ENCODE measurements around the gene GPC5.

The GPC5 gene

GRCh38 chr13:92307752-92308151 lies 909.3 kb downstream of the GPC5 start:
- H3K36me3 Mint-ChIP-seq (ENCODE audit: low read depth): no peaks in the 10 kb centered on the region
- ATAC-seq (no peak), DNase-seq (no peak)
- no peaks in the 10 kb centered on the region for H3K27me3 Mint-ChIP-seq
- H3K9me3 Mint-ChIP-seq: peaks cover 10% of the 10 kb centered on the region
- H3K27ac Mint-ChIP-seq: no peak overlapping the region
- no peaks in the 10 kb centered on the region for H3K4me1 Mint-ChIP-seq
- H3K4me3 Mint-ChIP-seq: no peak overlapping the region

DNA sequence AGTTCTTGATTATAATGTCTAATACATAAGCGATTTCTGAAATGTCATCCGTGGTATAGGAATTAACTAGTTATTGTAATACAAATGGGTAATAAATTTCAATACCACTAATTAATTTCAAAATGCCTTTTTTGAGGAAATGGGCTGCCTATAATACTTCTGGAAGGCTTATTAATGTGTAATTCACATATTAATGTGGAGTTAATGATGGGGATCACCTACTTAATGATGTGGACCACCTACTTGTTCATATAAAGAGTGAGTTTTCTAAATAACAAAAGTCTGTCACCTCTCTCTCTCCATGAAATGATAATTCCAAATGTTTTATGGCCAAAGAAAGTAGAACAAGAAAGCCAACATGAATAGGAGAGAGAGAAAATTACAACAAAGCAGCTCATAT lies 914.4 kb downstream of the GPC5 start:
- Mint-ChIP-seq H3K4me1 (no peaks in the 10 kb centered on the region), H3K9me3 (peaks cover 27% of the 10 kb centered on the region), H3K4me3 (no peak overlapping the region)

DNA sequence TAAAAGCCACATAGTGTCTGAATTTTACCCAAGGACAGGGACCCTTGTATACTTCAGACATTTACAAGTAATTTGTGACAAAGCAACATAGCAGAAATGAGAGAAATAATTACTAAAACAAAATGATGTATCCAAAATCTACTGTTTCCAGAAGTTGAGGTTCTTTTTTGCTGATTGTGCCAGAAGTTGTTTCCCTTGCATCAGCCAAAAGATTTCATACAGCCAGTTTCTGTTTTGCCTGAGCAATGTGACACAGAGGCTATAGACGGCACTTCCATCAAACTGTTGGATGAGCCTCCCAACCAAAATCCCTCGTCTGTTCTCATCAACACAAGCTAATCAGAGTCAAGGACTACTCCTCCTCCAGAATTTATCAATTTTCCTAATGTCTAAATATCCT lies 915.0 kb downstream of the GPC5 start:
- H3K36me3 Mint-ChIP-seq (ENCODE audit: low read depth): no peaks in the 10 kb centered on the region
- H3K27ac Mint-ChIP-seq: no peak overlapping the region
- no peak for ATAC-seq
- peaks cover 27% of the 10 kb centered on the region for H3K9me3 Mint-ChIP-seq
- H3K4me1 Mint-ChIP-seq: no peaks in the 10 kb centered on the region
- no peaks in the 10 kb centered on the region for H3K27me3 Mint-ChIP-seq
- no peak overlapping the region for H3K4me3 Mint-ChIP-seq
- no peak for DNase-seq

More for the DNA sequence above, 914.4 kb downstream of the GPC5 start:
- no peaks in the 10 kb centered on the region for H3K27me3 Mint-ChIP-seq
- no peak overlapping the region for H3K27ac Mint-ChIP-seq
- ATAC-seq: no peak
- H3K36me3 Mint-ChIP-seq (ENCODE audit: low read depth): no peaks in the 10 kb centered on the region
- no peak for DNase-seq

GRCh38 chr13:92315265-92315664 lies 916.8 kb downstream of the GPC5 start:
- no peaks in the 10 kb centered on the region for H3K4me1 Mint-ChIP-seq
- H3K36me3 Mint-ChIP-seq (ENCODE audit: low read depth): no peaks in the 10 kb centered on the region
- no peaks in the 10 kb centered on the region for H3K27me3 Mint-ChIP-seq
- ATAC-seq: no peak
- H3K9me3 Mint-ChIP-seq: peaks cover 17% of the 10 kb centered on the region
- DNase-seq: no peak
- H3K27ac Mint-ChIP-seq: no peak overlapping the region
- H3K4me3 Mint-ChIP-seq: no peak overlapping the region

- Mint-ChIP-seq H3K4me1 (no peaks in the 10 kb centered on the region), H3K4me3 (no peak overlapping the region), H3K36me3 (ENCODE audit: low read depth) (no peaks in the 10 kb centered on the region), H3K27ac (no peak overlapping the region), H3K27me3 (no peaks in the 10 kb centered on the region), H3K9me3 (peaks cover 17% of the 10 kb centered on the region)
- no peak for DNase-seq
- no peak for ATAC-seq
Observed at GRCh38 chr13:92316030-92316429, 917.6 kb downstream of the GPC5 start.

GRCh38 chr13:92317066-92317465 lies 918.6 kb downstream of the GPC5 start:
- no peak for ATAC-seq
- Mint-ChIP-seq H3K36me3 (ENCODE audit: low read depth) (no peaks in the 10 kb centered on the region), H3K9me3 (peaks cover 17% of the 10 kb centered on the region), H3K27ac (no peak overlapping the region), H3K4me3 (no peak overlapping the region), H3K4me1 (no peaks in the 10 kb centered on the region), H3K27me3 (no peaks in the 10 kb centered on the region)
- DNase-seq: no peak

- H3K27ac Mint-ChIP-seq: no peak overlapping the region
- ATAC-seq (no peak), DNase-seq (no peak)
- no peaks in the 10 kb centered on the region for H3K27me3 Mint-ChIP-seq
- H3K9me3 Mint-ChIP-seq: peaks cover 2% of the 10 kb centered on the region
- H3K36me3 Mint-ChIP-seq (ENCODE audit: low read depth): no peaks in the 10 kb centered on the region
- no peak overlapping the region for H3K4me3 Mint-ChIP-seq
- H3K4me1 Mint-ChIP-seq: no peaks in the 10 kb centered on the region
Observed at GRCh38 chr13:92320323-92320722, 921.9 kb downstream of the GPC5 start.

DNA sequence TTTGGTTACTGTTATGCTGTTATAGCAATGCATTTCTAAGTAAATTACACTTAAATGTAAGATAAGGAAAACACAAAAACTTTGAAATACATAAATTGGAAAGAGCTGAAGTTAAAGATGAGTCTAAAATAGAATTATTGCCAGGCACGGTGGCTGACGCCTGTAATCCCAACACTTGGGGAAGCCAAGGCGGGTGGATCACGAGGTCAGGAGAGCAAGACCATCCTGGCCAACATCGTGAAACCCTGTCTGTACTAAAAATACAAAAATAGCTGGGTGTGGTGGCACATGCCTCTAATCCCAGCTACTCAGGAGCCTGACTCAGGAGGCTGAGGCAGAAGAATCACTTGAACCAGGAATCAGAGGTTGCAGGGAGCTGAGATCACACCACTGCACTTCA lies 922.8 kb downstream of the GPC5 start:
- no peak for DNase-seq
- H3K4me3 Mint-ChIP-seq: no peak overlapping the region
- H3K27ac Mint-ChIP-seq: no peak overlapping the region

DNA sequence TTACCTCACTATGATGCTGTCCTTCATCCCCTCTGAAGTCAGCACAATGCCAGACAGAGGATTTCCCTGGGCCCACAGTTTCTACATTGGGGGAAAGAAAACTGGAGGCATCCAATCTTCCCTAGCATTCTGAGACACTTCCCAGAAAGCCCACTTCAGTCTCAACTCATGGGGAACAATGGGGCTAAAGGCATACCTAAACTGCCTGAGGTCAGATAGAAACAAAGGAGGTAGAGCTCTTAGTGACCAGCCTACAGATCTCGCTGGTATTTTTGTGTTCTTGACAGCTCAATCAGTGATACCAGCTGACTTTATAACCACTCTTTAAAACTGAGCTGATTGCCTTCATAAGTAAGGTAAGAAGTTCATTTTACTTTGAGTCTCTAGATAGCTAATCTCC lies 947.2 kb downstream of the GPC5 start:
- H3K4me1 Mint-ChIP-seq: no peaks in the 10 kb centered on the region
- ATAC-seq (no peak), DNase-seq (no peak)
- H3K27me3 Mint-ChIP-seq: no peaks in the 10 kb centered on the region
- H3K4me3 Mint-ChIP-seq: no peak overlapping the region
- H3K27ac Mint-ChIP-seq: no peak overlapping the region
- H3K9me3 Mint-ChIP-seq: peaks cover 14% of the 10 kb centered on the region
- no peaks in the 10 kb centered on the region for H3K36me3 Mint-ChIP-seq (ENCODE audit: low read depth)

More for the DNA sequence above, 922.8 kb downstream of the GPC5 start:
- no peaks in the 10 kb centered on the region for H3K9me3 Mint-ChIP-seq
- no peaks in the 10 kb centered on the region for H3K36me3 Mint-ChIP-seq (ENCODE audit: low read depth)
- no peak for ATAC-seq
- H3K4me1 Mint-ChIP-seq: no peaks in the 10 kb centered on the region
- no peaks in the 10 kb centered on the region for H3K27me3 Mint-ChIP-seq

DNA sequence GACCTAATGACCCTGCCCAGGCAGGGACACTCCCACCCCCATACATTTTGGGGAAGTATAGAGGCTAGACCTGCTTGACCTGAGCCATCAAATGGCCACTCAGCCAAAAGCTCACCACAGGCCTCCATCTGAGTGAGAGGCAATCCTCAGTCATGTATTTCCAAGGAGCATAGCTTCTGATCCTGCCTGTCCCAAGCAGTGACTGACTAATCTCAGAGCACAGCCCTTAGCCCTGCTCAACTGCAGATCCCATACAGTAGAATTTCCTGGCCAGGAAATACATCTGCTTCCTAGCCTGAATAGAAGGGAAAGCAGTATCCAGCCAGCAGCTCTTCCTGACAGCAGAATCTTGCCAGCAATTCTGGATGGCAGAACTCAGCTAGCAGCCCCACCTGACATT lies 947.6 kb downstream of the GPC5 start:
- no peaks in the 10 kb centered on the region for H3K36me3 Mint-ChIP-seq (ENCODE audit: low read depth)
- H3K27ac Mint-ChIP-seq: no peak overlapping the region
- H3K4me1 Mint-ChIP-seq: no peaks in the 10 kb centered on the region
- ATAC-seq (no peak), DNase-seq (no peak)
- no peak overlapping the region for H3K4me3 Mint-ChIP-seq
- no peaks in the 10 kb centered on the region for H3K27me3 Mint-ChIP-seq
- H3K9me3 Mint-ChIP-seq: peaks cover 14% of the 10 kb centered on the region

- Mint-ChIP-seq H3K27ac (no peak overlapping the region), H3K36me3 (ENCODE audit: low read depth) (no peaks in the 10 kb centered on the region), H3K4me1 (no peaks in the 10 kb centered on the region), H3K27me3 (no peaks in the 10 kb centered on the region), H3K9me3 (peaks cover 24% of the 10 kb centered on the region), H3K4me3 (no peak overlapping the region)
- DNase-seq: no peak
- ATAC-seq: no peak
Observed at GRCh38 chr13:92354583-92354982, 956.2 kb downstream of the GPC5 start.

- Mint-ChIP-seq H3K36me3 (ENCODE audit: low read depth) (no peaks in the 10 kb centered on the region), H3K27ac (no peak overlapping the region), H3K4me3 (no peak overlapping the region), H3K9me3 (peaks cover 25% of the 10 kb centered on the region), H3K27me3 (no peaks in the 10 kb centered on the region), H3K4me1 (no peaks in the 10 kb centered on the region)
- no peak for ATAC-seq
- DNase-seq: no peak
Observed at GRCh38 chr13:92355213-92355612, 956.8 kb downstream of the GPC5 start.

- H3K9me3 Mint-ChIP-seq: peaks cover 18% of the 10 kb centered on the region
- no peak overlapping the region for H3K27ac Mint-ChIP-seq
- no peaks in the 10 kb centered on the region for H3K27me3 Mint-ChIP-seq
- H3K36me3 Mint-ChIP-seq (ENCODE audit: low read depth): no peaks in the 10 kb centered on the region
- H3K4me1 Mint-ChIP-seq: no peaks in the 10 kb centered on the region
- H3K4me3 Mint-ChIP-seq: no peak overlapping the region
- no peak for DNase-seq
- no peak for ATAC-seq
Observed at GRCh38 chr13:92362717-92363116, 964.3 kb downstream of the GPC5 start.

DNA sequence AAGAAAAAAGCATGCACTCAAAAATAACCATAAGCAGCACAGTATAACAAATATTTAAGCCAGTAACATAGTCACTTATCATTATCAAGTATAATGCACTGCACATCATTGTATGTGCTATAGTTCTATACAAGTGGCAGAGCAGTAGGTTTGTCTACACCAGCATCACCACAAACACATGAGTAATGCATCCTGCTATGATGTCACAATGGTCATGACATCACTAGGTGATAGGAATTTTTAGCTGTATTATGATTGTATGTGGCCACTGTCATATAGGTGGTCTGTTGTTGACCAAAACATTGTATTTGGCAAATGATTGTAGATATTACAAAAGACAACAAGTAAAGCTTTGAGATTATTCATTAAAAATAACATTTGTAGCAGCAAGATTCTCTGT lies 967.5 kb downstream of the GPC5 start:
- Mint-ChIP-seq H3K27me3 (no peaks in the 10 kb centered on the region), H3K9me3 (peaks cover 9% of the 10 kb centered on the region), H3K36me3 (ENCODE audit: low read depth) (no peaks in the 10 kb centered on the region), H3K4me3 (no peak overlapping the region), H3K4me1 (no peaks in the 10 kb centered on the region), H3K27ac (no peak overlapping the region)
- ATAC-seq (no peak), DNase-seq (no peak)

DNA sequence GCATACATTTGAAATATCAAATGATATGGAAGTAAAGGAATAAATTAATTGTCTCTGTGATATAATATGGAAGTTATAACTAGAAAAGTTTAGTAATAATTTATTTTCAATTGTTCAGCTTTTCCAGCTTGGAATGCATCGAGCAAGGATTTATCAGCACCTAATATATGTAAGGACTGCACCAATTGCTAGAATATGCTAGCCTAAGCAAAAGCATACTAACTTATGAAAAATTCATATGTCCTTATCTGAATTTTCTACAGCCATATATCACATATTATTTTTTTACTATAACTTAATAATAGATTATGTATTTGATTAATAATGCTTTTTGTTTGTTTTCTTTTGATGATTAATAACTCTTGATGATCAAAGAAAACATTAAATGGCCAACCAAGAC lies 979.0 kb downstream of the GPC5 start:
- ATAC-seq (no peak), DNase-seq (no peak)
- H3K4me3 Mint-ChIP-seq: no peak overlapping the region
- H3K4me1 Mint-ChIP-seq: no peaks in the 10 kb centered on the region
- H3K36me3 Mint-ChIP-seq (ENCODE audit: low read depth): no peaks in the 10 kb centered on the region
- no peak overlapping the region for H3K27ac Mint-ChIP-seq
- H3K9me3 Mint-ChIP-seq: peaks cover 6% of the 10 kb centered on the region
- H3K27me3 Mint-ChIP-seq: no peaks in the 10 kb centered on the region

DNA sequence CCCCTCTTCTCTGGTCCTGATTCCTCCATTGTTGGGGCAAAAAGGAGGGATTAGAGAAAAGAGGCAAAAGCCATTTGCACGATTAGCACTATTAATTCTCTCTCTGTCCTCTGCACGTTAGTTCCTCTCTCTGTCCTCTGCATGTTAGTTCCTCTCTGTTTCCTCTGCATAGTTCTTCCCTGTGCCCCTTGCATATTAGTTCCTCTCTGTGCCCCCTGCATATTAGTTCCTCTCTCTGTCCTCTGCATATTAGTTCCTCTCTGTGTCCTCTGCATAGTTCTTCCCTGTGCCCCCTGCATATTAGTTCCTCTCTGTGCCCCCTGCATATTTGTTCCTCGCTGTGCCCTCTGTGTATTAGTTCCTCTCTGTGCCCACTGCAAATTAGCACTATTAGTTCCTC lies 981.0 kb downstream of the GPC5 start:
- no peaks in the 10 kb centered on the region for H3K4me1 Mint-ChIP-seq
- H3K9me3 Mint-ChIP-seq: peaks cover 6% of the 10 kb centered on the region
- H3K4me3 Mint-ChIP-seq: no peak overlapping the region
- no peaks in the 10 kb centered on the region for H3K36me3 Mint-ChIP-seq (ENCODE audit: low read depth)
- DNase-seq: no peak
- H3K27me3 Mint-ChIP-seq: no peaks in the 10 kb centered on the region
- ATAC-seq: no peak
- H3K27ac Mint-ChIP-seq: no peak overlapping the region
